GM21515 (cell line): ENCODE data around the gene APAF1.
"Not testable (repeated sequence)": the region's sequence is repeated elsewhere in the genome, so short reads cannot be mapped to it uniquely, and the experiment has no call there.

Experiments
- ATAC-seq: cut with Tn5 transposase; IDR thresholded peaks from one replicate; pipeline ENCODE4 v1.9.1; 2021; ENCODE audit not compliant: unreplicated experiment

APAF1 gene

GRCh38 chr12:98754095-98754494 is 109.0 kb downstream of the APAF1 start:
- peak; percentile 99 for ATAC-seq

DNA sequence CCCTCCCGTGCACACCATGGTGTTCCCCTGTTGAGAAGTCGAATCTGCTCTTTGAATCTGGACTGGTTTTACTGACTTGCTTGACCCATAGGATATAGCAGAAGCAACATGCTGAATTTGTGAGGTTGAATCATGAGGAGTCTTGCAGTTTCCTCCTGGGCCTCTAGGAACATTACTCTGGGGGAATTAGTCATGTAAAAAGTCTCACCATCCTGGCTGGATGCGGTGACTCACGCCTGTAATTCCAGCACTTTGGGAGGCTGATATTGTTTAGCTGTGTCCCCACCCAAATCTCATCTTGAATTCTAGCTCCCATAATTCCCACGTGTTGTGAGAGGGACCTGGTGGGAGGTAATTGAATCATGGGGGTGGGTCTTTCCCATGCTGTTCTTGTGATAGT is 110.8 kb downstream of the APAF1 start:
- ATAC-seq: not testable (repeated sequence)

GRCh38 chr12:98757455-98757854 is 112.4 kb downstream of the APAF1 start:
- no peak for ATAC-seq

DNA sequence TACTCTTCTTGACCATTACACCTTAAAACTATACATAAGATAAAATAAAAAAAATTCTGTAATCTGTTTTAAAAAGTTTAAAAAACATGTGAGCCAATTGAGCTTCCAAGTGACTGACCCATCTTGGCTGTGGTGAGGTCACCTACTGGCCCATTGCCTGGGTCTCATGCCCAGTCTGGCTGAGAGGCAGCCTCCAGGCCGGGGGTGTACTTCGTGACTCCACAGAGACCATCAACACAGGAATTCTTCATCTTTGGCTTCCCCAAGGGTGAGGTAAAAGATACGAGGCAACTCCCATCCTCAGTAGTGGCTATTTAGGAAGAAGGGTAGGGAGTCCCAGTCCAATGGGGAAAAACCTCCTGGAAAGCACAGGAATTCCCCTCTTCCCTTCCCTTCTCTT is 113.2 kb downstream of the APAF1 start:
- no peak for ATAC-seq

- no peak for ATAC-seq
These were observed 118.6 kb downstream of the APAF1 start for GRCh38 chr12:98763656-98764055.

DNA sequence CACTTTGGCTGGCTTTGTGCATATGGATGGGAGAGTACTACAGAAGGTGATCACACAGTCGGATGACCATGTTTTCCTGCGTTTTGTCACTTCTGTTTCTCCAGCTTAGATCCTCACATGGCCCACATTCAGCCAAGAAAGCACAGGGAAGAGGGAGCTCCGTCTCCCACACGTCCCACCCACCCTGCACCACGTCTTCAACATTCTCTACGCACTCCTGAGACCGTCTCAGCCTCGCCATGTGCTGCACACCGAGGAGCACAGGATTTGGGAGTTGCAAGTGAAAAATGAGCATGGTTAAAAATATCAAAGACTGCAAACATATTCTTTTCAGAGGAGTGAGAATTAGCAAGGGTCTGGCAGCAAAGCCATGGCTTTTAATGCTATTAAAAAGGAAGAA is 122.2 kb downstream of the APAF1 start:
- no peak for ATAC-seq

- no peak for ATAC-seq
These were observed 124.0 kb downstream of the APAF1 start for GRCh38 chr12:98769068-98769467.

GRCh38 chr12:98770230-98770629 is 125.1 kb downstream of the APAF1 start:
- ATAC-seq: no peak

DNA sequence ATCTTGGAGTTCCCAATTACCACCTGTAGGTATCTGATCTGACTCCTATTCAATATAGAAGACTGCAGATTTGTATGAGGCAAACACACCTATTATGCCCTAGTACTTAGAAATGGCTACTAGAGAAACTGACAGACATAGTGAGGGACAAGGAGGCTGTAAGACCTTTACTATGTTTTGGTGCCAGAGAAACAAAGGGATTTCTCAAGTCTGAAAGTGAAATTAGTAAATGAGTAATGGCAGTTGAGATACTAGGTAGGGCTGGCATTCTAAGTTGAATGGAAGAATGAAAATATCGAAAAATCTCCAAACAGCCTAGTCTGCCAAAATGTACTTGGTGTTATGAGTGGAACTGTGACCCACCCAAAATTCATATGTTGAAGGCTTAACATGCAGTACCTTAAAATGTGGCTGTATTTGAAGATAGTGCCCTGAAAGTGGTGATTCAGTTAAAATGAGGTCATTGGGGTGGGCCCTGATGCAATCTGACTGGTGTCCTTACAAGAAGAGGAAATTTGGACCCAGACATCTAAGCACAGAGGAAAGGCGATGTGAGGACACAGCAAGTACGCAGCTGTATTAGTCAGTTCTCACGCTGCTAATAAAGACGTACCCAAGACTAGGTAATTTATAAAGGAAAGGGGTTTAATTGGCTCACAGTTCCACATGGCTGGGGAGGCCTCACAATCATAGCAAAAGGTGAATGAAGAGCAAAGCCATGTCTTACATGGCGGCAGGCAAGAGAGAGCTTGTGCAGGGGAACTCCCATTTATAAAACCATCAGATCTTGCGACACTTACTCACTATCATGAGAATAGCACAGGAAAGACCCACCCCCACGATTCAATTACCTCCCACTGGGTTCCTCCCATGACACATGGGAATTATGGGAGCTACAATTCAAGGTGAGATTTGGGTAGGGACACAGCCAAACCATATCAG is 127.0 kb downstream of the APAF1 start:
- ATAC-seq: no peak

DNA sequence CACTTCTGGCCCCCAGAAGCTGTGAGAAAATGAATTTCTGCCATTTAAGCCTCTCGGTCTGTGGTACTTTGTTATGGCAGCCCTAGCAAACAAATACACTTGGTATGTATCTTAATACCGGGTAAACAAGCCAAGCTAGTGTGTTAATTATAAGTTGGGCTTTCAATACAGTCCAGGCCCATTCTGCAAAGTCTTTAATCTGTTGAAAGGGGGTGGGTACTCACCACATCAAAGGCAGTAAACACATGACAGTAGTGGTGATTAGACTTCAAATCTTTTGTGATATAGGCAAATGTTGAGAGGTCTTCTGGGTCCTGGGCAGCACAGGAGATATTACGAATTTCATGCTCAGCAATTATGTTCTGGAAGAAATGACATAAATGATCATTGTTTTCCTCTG is 127.7 kb downstream of the APAF1 start:
- no peak for ATAC-seq

- ATAC-seq: no peak
These were observed 135.2 kb downstream of the APAF1 start for GRCh38 chr12:98780261-98780660.

- ATAC-seq: no peak
These were observed 138.3 kb downstream of the APAF1 start for GRCh38 chr12:98783420-98783819.
